NB4 (cell line): Measurements from ENCODE around the gene RFX2.

Experiments
- MYC ChIP-seq: IDR thresholded peaks from 2 replicates; pipeline ENCODE4 v1.6.1; 2011; ENCODE audit warnings: low read depth, low read length
- POLR2A ChIP-seq: IDR thresholded peaks from 2 replicates; pipeline ENCODE4 v1.6.1; 2011; ENCODE audit warnings: mild to moderate bottlenecking; ENCODE audit not compliant: insufficient read length; ENCODE audit errors: extremely low read depth
- TF ChIP-seq, protein P1 (sequence below): IDR thresholded peaks from one replicate; pipeline ENCODE4 v1.5.1; 2012; ENCODE audit warnings: low read depth, low read length
- TF ChIP-seq, protein P2 (sequence below): IDR thresholded peaks from 2 replicates; pipeline ENCODE4 v1.6.1; 2011; ENCODE audit warnings: low read depth, low read length

DNA sequence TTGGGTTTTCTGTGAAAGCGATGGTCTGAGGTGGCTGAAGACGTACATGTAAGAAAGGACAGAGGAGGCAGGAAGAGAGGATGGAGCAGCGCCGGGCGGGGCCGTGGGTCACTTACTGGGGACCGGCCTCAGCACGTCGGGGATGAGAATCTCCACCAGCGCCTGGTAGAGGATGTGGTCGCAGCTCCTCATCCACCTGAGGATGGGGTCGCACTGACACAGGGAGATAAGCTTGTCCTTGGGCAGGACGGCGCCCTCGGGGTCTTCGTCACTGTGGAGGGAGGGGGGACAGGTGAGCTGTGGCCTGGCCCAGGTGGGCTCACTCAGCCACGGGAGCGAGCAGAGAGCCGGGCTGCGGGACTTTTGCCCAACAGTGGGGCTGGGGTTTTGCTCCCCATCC is 103.4 kb downstream of the RFX2 start:
- TF ChIP-seq, protein P1, sequence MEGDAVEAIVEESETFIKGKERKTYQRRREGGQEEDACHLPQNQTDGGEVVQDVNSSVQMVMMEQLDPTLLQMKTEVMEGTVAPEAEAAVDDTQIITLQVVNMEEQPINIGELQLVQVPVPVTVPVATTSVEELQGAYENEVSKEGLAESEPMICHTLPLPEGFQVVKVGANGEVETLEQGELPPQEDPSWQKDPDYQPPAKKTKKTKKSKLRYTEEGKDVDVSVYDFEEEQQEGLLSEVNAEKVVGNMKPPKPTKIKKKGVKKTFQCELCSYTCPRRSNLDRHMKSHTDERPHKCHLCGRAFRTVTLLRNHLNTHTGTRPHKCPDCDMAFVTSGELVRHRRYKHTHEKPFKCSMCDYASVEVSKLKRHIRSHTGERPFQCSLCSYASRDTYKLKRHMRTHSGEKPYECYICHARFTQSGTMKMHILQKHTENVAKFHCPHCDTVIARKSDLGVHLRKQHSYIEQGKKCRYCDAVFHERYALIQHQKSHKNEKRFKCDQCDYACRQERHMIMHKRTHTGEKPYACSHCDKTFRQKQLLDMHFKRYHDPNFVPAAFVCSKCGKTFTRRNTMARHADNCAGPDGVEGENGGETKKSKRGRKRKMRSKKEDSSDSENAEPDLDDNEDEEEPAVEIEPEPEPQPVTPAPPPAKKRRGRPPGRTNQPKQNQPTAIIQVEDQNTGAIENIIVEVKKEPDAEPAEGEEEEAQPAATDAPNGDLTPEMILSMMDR: no peak
- TF ChIP-seq, protein P2, sequence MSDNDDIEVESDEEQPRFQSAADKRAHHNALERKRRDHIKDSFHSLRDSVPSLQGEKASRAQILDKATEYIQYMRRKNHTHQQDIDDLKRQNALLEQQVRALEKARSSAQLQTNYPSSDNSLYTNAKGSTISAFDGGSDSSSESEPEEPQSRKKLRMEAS: no peak
- TF ChIP-seq POLR2A: no peak
- no peak for TF ChIP-seq MYC
